HL-60 (cell line): ENCODE data around the gene MPST.

Experiments
- DNase-seq, 2 experiments: peaks; one replicate each; pipeline ENCODE4 v3.0.0-alpha.2; 2010 to 2020; ENCODE audit warnings: low read depth in 1 of 2, low spot score in 1 of 2
- H3K27ac ChIP-seq: fragments of 250-450 bp; sonication (Bioruptor Pico); replicated peaks from 2 replicates; pipeline ENCODE4 v1.5.1; 2020; ENCODE audit warnings: mild to moderate bottlenecking, moderate library complexity
- H3K27me3 ChIP-seq: fragments of 250-450 bp; sonication (Bioruptor Pico); 2 replicates; pipeline ENCODE4 v1.5.1; 2021; ENCODE audit warnings: mild to moderate bottlenecking, moderate library complexity; ENCODE audit not compliant: insufficient read depth, poor library complexity, severe bottlenecking
- H3K4me3 ChIP-seq: replicated peaks from 2 replicates; pipeline ENCODE4 v1.5.1; 2011; ENCODE audit warnings: mild to moderate bottlenecking, control low read depth, low read length; ENCODE audit not compliant: insufficient read depth
- GABPA ChIP-seq: IDR thresholded peaks from 2 replicates; pipeline ENCODE4 v1.6.1; 2012; ENCODE audit warnings: low read depth
- POLR2AphosphoS5 ChIP-seq: IDR thresholded peaks from 2 replicates; pipeline ENCODE4 v1.6.1; 2012; ENCODE audit warnings: low read depth
- SPI1 ChIP-seq: IDR thresholded peaks from 2 replicates; pipeline ENCODE4 v1.6.1; 2012; ENCODE audit warnings: low read depth, mild to moderate bottlenecking, borderline replicate concordance
- TF ChIP-seq, protein P1 (sequence below): IDR thresholded peaks from 2 replicates; pipeline ENCODE4 v1.6.1; 2012; ENCODE audit warnings: low read depth; ENCODE audit not compliant: insufficient replicate concordance
- TF ChIP-seq, protein P2 (sequence below): IDR thresholded peaks from one replicate; pipeline ENCODE4 v1.5.1; 2011; ENCODE audit warnings: low read length, control low read depth, inconsistent platforms; ENCODE audit not compliant: insufficient read depth

The MPST gene

DNA sequence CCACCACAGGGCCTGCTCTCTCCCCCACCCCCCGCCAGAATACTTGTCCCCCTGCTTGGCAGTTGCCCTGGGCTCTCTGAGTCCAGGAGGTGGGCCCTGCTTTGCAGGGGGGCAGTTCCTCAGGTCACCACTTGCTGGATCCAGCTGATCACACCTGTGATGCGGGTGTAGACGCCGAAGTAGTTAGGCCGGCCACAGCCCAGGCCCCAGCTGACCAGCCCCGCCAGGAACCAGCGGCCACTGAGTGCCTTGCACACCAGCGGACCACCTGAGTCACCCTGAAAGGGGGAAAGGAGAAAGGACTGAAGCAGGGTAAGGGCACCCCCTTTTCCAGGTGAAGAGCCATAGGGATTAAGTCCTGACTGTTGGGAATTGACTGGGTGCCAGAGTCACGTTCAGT is 46.4 kb downstream of the MPST start:
- H3K27me3 ChIP-seq: peaks cover 19% of the 10 kb centered on the region
- TF ChIP-seq, protein P1, sequence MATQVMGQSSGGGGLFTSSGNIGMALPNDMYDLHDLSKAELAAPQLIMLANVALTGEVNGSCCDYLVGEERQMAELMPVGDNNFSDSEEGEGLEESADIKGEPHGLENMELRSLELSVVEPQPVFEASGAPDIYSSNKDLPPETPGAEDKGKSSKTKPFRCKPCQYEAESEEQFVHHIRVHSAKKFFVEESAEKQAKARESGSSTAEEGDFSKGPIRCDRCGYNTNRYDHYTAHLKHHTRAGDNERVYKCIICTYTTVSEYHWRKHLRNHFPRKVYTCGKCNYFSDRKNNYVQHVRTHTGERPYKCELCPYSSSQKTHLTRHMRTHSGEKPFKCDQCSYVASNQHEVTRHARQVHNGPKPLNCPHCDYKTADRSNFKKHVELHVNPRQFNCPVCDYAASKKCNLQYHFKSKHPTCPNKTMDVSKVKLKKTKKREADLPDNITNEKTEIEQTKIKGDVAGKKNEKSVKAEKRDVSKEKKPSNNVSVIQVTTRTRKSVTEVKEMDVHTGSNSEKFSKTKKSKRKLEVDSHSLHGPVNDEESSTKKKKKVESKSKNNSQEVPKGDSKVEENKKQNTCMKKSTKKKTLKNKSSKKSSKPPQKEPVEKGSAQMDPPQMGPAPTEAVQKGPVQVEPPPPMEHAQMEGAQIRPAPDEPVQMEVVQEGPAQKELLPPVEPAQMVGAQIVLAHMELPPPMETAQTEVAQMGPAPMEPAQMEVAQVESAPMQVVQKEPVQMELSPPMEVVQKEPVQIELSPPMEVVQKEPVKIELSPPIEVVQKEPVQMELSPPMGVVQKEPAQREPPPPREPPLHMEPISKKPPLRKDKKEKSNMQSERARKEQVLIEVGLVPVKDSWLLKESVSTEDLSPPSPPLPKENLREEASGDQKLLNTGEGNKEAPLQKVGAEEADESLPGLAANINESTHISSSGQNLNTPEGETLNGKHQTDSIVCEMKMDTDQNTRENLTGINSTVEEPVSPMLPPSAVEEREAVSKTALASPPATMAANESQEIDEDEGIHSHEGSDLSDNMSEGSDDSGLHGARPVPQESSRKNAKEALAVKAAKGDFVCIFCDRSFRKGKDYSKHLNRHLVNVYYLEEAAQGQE: no peak
- TF ChIP-seq, protein P2, sequence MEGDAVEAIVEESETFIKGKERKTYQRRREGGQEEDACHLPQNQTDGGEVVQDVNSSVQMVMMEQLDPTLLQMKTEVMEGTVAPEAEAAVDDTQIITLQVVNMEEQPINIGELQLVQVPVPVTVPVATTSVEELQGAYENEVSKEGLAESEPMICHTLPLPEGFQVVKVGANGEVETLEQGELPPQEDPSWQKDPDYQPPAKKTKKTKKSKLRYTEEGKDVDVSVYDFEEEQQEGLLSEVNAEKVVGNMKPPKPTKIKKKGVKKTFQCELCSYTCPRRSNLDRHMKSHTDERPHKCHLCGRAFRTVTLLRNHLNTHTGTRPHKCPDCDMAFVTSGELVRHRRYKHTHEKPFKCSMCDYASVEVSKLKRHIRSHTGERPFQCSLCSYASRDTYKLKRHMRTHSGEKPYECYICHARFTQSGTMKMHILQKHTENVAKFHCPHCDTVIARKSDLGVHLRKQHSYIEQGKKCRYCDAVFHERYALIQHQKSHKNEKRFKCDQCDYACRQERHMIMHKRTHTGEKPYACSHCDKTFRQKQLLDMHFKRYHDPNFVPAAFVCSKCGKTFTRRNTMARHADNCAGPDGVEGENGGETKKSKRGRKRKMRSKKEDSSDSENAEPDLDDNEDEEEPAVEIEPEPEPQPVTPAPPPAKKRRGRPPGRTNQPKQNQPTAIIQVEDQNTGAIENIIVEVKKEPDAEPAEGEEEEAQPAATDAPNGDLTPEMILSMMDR: no peak
- TF ChIP-seq SPI1: no peak
- no peak for TF ChIP-seq POLR2AphosphoS5
- no peak for TF ChIP-seq GABPA

DNA sequence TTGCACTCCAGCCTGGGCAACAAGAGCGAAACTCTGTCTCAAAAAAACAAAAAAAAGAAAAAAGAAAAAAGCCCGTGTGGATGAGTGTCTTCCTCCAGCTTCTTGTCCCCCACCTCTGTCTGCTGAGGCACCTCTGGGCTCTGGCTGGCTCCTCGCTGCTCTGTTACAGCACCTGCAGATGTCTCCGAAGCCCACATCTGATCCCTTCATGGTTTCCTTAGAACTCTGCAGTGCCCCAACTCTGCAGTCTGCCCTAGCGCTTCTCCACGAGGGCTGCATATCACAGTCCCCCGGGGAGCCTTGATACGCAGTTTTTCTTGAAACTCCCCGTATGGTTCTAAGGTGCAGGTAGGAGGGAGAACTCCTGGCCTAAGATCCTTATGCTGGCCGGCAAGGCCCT is 47.9 kb downstream of the MPST start:
- DNase-seq: no peak
- H3K27me3 ChIP-seq: peaks cover 12% of the 10 kb centered on the region
- H3K27ac ChIP-seq: no peak overlapping the region
- TF ChIP-seq SPI1 (no peak), GABPA (no peak)
- TF ChIP-seq, protein P1: no peak
- TF ChIP-seq, protein P2: no peak
- no peak overlapping the region for H3K4me3 ChIP-seq

More for the DNA sequence above, 46.4 kb downstream of the MPST start:
- no peak for DNase-seq
- Histone ChIP-seq H3K27ac (no peak overlapping the region), H3K4me3 (no peak overlapping the region)

DNA sequence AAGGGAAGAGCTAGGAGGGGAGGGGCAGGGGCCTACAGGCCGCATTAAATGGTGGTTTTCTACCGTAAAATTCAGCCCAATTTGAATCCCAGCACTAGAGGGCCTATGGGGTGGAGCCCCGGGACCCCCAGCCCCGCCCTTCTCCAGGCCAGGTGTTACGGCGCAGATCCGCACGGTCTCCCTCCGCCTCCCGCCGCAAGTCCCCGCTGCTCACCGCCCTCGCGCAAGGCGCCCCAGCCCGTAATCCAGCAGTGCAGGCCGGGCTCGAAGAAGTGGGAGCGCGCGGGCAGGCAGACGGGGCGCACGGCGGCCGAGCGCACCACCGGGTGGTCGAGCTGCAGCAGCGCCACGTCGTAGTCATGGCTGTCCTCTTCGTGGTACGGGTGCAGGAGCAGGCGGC is 49.3 kb downstream of the MPST start:
- TF ChIP-seq, protein P1: no peak
- TF ChIP-seq, protein P2: no peak
- TF ChIP-seq POLR2AphosphoS5: no peak
- no peak for DNase-seq
- H3K4me3 ChIP-seq: no peak overlapping the region
- no peak overlapping the region for H3K27ac ChIP-seq
- H3K27me3 ChIP-seq: peaks cover 8% of the 10 kb centered on the region
